K562 (cell line): Measurements from ENCODE around the gene KLHL18. TPM values are rescaled to one million over a fixed set of nuclear protein-coding genes. Genes with fewer than 3 reads are reported as not detected.

ENCODE experiments used
- ATAC-seq: fragments of 200-7000 bp; cut with Tn5 transposase; 3 replicates; pipeline ENCODE4 v1.9.1; 2020; ENCODE audit warnings: moderate library complexity
- BruUV-seq: library from RNA; stranded (reverse); fragments of 400-500 nt; replicated peaks from 2 replicates; lab custom pipeline; 2021; lab: Mats Ljungman, UMichigan
- CTCF ChIA-PET: fragments of 300-600 bp; formaldehyde crosslinking; extraction: SDS; loops from one replicate; lab custom pipeline; 2021; ENCODE audit warnings: low intra/inter-chr PET ratio; lab: Yijun Ruan, JAX
- POLR2A ChIA-PET: fragments of 300-600, 350-650 bp; sonication (Branson Sonifier 250); formaldehyde crosslinking; extraction: SDS; loops from one replicate; lab custom pipeline; 2021; ENCODE audit warnings: antibody characterized with exemption, inconsistent platforms; lab: Yijun Ruan, JAX
- DNase-seq, 4 experiments: peaks; one replicate each; pipeline versions ENCODE4 v3.0.0 to v3.0.0-alpha.2; 2011 to 2018; ENCODE audit warnings: low spot score in 3 of 4, mixed read lengths in 3 of 4; ENCODE audit errors: extremely low read depth in 1 of 4
- FAIRE-seq: peaks from 2 replicates; lab custom pipeline; 2011; peaks lifted over from hg19 to GRCh38; lab: Jason Lieb, UNC
- H2AFZ ChIP-seq: 2 replicates; pipeline ENCODE4 v1.6.0; 2011; ENCODE audit warnings: low read depth, low read length, control low read depth, inconsistent platforms
- H3K27ac ChIP-seq: fragments of 200-600 bp; 3 replicates; pipeline ENCODE4 v1.8.0; 2011; ENCODE audit warnings: low read depth, mild to moderate bottlenecking, control low read depth, inconsistent platforms, low read length, moderate library complexity, mixed read lengths; ENCODE audit errors: extremely low read depth
- H3K27me3 ChIP-seq, 2 experiments: fragments of 300-600 bp in 1 of 2; 2 replicates in 1 of 2; 3 replicates in 1 of 2; pipeline versions ENCODE4 v1.6.0 to v1.8.0; 2011; ENCODE audit warnings: inconsistent platforms in 2 of 2, low read length in 2 of 2, mild to moderate bottlenecking in 1 of 2, mixed read lengths in 1 of 2, moderate library complexity in 1 of 2; ENCODE audit not compliant: control insufficient read depth in 2 of 2, insufficient read depth in 2 of 2
- H3K36me3 ChIP-seq: fragments of 300-600 bp; 3 replicates; pipeline ENCODE4 v1.8.0; 2011; ENCODE audit warnings: mild to moderate bottlenecking, low read length, inconsistent platforms; ENCODE audit not compliant: control insufficient read depth, insufficient read depth
- H3K4me1 ChIP-seq, 2 experiments: fragments of 200-600 bp in 1 of 2; replicated peaks in 1 of 2; 2 replicates in 1 of 2; 3 replicates in 1 of 2; pipeline versions ENCODE4 v1.5.1 to v1.8.0; 2011; ENCODE audit warnings: inconsistent platforms in 2 of 2, low read length in 2 of 2, mild to moderate bottlenecking in 1 of 2, mixed read lengths in 1 of 2, moderate library complexity in 1 of 2; ENCODE audit not compliant: control insufficient read depth in 2 of 2, insufficient read depth in 2 of 2
- H3K4me2 ChIP-seq: 2 replicates; pipeline ENCODE4 v1.6.1; 2011; ENCODE audit warnings: low read length, control low read depth, inconsistent platforms, mixed read lengths; ENCODE audit not compliant: insufficient read depth
- H3K4me3 ChIP-seq: fragments of 200-600 bp; sonication (generic), shearing (Covaris generic); 2 replicates; pipeline ENCODE4 v1.5.1; 2016; ENCODE audit warnings: control low read depth, inconsistent platforms
- H3K79me2 ChIP-seq: fragments of 200-600 bp; 3 replicates; pipeline ENCODE4 v1.8.0; 2011; ENCODE audit warnings: low read length, inconsistent platforms; ENCODE audit not compliant: control insufficient read depth, insufficient read depth
- H3K9ac ChIP-seq, 2 experiments: 2 replicates each; pipeline versions ENCODE4 v1.6.0 to v1.6.1; 2011; ENCODE audit warnings: low read depth in 2 of 2, low read length in 2 of 2, control low read depth in 1 of 2, inconsistent platforms in 1 of 2, mild to moderate bottlenecking in 1 of 2, mixed read lengths in 1 of 2; ENCODE audit not compliant: insufficient read depth in 1 of 2
- H3K9me1 ChIP-seq: one replicate; pipeline ENCODE4 v1.6.0; 2011; ENCODE audit warnings: inconsistent platforms, mild to moderate bottlenecking, low read length, moderate library complexity; ENCODE audit not compliant: control insufficient read depth, insufficient read depth
- H3K9me3 ChIP-seq: replicated peaks from 2 replicates; pipeline ENCODE4 v1.5.1; 2011; ENCODE audit warnings: low read depth, low read length, inconsistent platforms; ENCODE audit not compliant: control insufficient read depth, insufficient read depth
- H4K20me1 ChIP-seq: replicated peaks from 2 replicates; pipeline ENCODE4 v1.6.1; 2011; ENCODE audit warnings: low read length, inconsistent platforms, mixed read lengths; ENCODE audit not compliant: control insufficient read depth, insufficient read depth
- FOXM1 ChIP-seq, 2 experiments: fragments of 450-650 bp in 1 of 2; sonication (generic) in 1 of 2; formaldehyde crosslinking in 1 of 2; IDR thresholded peaks; 2 replicates each; pipeline versions ENCODE4 v1.6.1 to v1.9.0; 2017 to 2022; ENCODE audit warnings: low read depth in 2 of 2, mild to moderate bottlenecking in 2 of 2, missing genetic modification reagents in 1 of 2, moderate library complexity in 1 of 2
- PHB ChIP-seq: fragments of 250-450 bp; sonication (Bioruptor Pico); IDR thresholded peaks from 2 replicates; pipeline ENCODE4 v1.5.0; 2021
- SPI1 ChIP-seq: IDR thresholded peaks from 2 replicates; pipeline ENCODE4 v1.6.1; 2011; ENCODE audit warnings: low read depth, low read length, control low read depth, borderline replicate concordance
- THRAP3 ChIP-seq: fragments of 450-650 bp; IDR thresholded peaks from 2 replicates; pipeline ENCODE4 v1.6.1; 2016; ENCODE audit warnings: mild to moderate bottlenecking, inconsistent platforms, borderline replicate concordance
- XRCC3 ChIP-seq: fragments of 450-650 bp; IDR thresholded peaks from 2 replicates; pipeline ENCODE4 v1.6.1; 2017; ENCODE audit warnings: mild to moderate bottlenecking, moderate library complexity
- ZFX ChIP-seq: sonication (generic); formaldehyde crosslinking; IDR thresholded peaks from 2 replicates; pipeline ENCODE4 v1.8.0; 2022; ENCODE audit warnings: mild to moderate bottlenecking, missing genetic modification reagents, moderate library complexity
- ZNF124 ChIP-seq: sonication (generic); formaldehyde crosslinking; IDR thresholded peaks from 2 replicates; pipeline ENCODE4 v1.8.1; 2022; ENCODE audit warnings: missing genetic modification reagents
- WGBS: fragments of 100-300 bp; shearing (Covaris generic); methylation state at CpG from one replicate; pipeline ENCODE4 v1.1.6; 2016; ENCODE audit warnings: low coverage, mixed read lengths; ENCODE audit not compliant: insufficient coverage; ENCODE audit errors: missing lambda C conversion rate; 5-methylcytosine and 5-hydroxymethylcytosine counted together
- in situ Hi-C: fragments of 300-500 bp; cut with MboI; formaldehyde crosslinking; loops from 4 replicates; pipeline ENCODE4 v1.15.0; 2018; ENCODE audit warnings: inconsistent platforms, mixed read lengths
- intact Hi-C: fragments of 100-400 bp; cut with micrococcal nuclease; formaldehyde crosslinking; loops from 2 replicates; pipeline ENCODE4 v1.14.2; 2022
- polyA plus RNA-seq, 8 experiments: library from polyadenylated mRNA; depleted of rRNA in 4 of 8; stranded (reverse) in 5 of 8; unstranded in 3 of 8; fragments of >200 nt; fragmentation: Nextera tagmentation in 2 of 8; fragmentation: Illumina TruSeq in 1 of 8; extraction: Ambion mirVana in 2 of 8; extraction: Trizol in 1 of 8; gene quantifications; 2 replicates each; pipeline versions ENCODE4 v1.2.1 to v1.2.3, GENCODE V29; 2011 to 2014; ENCODE audit warnings: inconsistent platforms in 1 of 8, missing spikeins in 1 of 8
- total RNA-seq, 7 experiments: library from RNA; depleted of rRNA in 6 of 7; stranded (reverse); fragments of >200 nt in 6 of 7; fragmentation: Illumina TruSeq in 2 of 7; extraction: Trizol in 2 of 7; gene quantifications; 2 replicates each; pipeline versions ENCODE4 v1.2.1 to v1.2.3, GENCODE V29; 2011 to 2021; ENCODE audit warnings: low replicate concordance in 1 of 7
- TF ChIP-seq, protein P1 (sequence below), 2 experiments: fragments of 450-650 bp; IDR thresholded peaks; 2 replicates each; pipeline ENCODE4 v1.6.1; 2016; ENCODE audit warnings: mild to moderate bottlenecking in 2 of 2, borderline replicate concordance in 1 of 2, low read depth in 1 of 2, moderate library complexity in 1 of 2

KLHL18 gene
- total and polyA plus RNA-seq, 9 of the 15 experiments (the other 6 are each of a cell fraction or from before 2014, with no cell fraction given) = 26.7 to 97.5 (median 48.7) TPM

DNA sequence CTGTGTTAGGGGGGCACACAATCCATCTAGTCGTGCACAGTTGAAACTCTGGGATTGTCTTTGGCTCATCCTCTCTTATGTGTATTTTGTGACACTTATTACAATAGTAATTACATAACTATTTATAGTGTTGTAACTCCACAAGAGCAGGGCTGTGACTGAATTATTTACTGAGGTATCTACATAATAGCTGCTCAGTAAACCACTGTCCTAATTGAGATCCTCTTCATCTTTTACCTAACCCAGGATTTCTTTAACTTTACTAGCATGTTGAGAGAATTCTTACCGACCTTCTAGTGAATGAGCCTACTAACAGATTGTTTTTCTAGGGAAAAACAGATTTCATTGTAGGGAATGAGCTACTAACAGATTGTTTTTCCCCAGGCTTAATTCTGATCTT lies 11.1 kb downstream of the KLHL18 start:
- H3K4me1 ChIP-seq = peaks cover 2 to 40% of the 10 kb centered on the region in 2 experiments; a peak in 3 of 5 replicates
- WGBS = 66% methylated on average over 2 of the region's 2 CpGs
- H3K4me3 ChIP-seq = no peak overlapping the region
- H3K27me3 ChIP-seq = no peaks in the 10 kb centered on the region
- POLR2A ChIA-PET = interaction anchor here (1.0 to 5.6 kb wide), 10 partner anchors 9 to 532 kb away, joined by 3 to 42 read pairs (median 6); partner anchors contain the start of genes KIF9, KLHL18 and SETD2
- H3K79me2 ChIP-seq = peaks cover 92% of the 10 kb centered on the region
- ATAC-seq = no peak
- in situ Hi-C loops = no loop called here
- BruUV-seq = no TSS peak
- CTCF ChIA-PET = no interaction called here
- H2AFZ ChIP-seq = no peak overlapping the region
- TF ChIP-seq ZNF124 = no peak
- no peak for TF ChIP-seq PHB
- TF ChIP-seq FOXM1 (IDR thresholded peaks at IDR 0.05; ENCODE audit: low read depth) = no peak
- TF ChIP-seq FOXM1 (CRISPR knock-in tag; IDR thresholded peaks at IDR 0.05; ENCODE audit: low read depth) = no peak
- TF ChIP-seq THRAP3 = no peak
- TF ChIP-seq SPI1 = no peak
- TF ChIP-seq, protein P1, sequence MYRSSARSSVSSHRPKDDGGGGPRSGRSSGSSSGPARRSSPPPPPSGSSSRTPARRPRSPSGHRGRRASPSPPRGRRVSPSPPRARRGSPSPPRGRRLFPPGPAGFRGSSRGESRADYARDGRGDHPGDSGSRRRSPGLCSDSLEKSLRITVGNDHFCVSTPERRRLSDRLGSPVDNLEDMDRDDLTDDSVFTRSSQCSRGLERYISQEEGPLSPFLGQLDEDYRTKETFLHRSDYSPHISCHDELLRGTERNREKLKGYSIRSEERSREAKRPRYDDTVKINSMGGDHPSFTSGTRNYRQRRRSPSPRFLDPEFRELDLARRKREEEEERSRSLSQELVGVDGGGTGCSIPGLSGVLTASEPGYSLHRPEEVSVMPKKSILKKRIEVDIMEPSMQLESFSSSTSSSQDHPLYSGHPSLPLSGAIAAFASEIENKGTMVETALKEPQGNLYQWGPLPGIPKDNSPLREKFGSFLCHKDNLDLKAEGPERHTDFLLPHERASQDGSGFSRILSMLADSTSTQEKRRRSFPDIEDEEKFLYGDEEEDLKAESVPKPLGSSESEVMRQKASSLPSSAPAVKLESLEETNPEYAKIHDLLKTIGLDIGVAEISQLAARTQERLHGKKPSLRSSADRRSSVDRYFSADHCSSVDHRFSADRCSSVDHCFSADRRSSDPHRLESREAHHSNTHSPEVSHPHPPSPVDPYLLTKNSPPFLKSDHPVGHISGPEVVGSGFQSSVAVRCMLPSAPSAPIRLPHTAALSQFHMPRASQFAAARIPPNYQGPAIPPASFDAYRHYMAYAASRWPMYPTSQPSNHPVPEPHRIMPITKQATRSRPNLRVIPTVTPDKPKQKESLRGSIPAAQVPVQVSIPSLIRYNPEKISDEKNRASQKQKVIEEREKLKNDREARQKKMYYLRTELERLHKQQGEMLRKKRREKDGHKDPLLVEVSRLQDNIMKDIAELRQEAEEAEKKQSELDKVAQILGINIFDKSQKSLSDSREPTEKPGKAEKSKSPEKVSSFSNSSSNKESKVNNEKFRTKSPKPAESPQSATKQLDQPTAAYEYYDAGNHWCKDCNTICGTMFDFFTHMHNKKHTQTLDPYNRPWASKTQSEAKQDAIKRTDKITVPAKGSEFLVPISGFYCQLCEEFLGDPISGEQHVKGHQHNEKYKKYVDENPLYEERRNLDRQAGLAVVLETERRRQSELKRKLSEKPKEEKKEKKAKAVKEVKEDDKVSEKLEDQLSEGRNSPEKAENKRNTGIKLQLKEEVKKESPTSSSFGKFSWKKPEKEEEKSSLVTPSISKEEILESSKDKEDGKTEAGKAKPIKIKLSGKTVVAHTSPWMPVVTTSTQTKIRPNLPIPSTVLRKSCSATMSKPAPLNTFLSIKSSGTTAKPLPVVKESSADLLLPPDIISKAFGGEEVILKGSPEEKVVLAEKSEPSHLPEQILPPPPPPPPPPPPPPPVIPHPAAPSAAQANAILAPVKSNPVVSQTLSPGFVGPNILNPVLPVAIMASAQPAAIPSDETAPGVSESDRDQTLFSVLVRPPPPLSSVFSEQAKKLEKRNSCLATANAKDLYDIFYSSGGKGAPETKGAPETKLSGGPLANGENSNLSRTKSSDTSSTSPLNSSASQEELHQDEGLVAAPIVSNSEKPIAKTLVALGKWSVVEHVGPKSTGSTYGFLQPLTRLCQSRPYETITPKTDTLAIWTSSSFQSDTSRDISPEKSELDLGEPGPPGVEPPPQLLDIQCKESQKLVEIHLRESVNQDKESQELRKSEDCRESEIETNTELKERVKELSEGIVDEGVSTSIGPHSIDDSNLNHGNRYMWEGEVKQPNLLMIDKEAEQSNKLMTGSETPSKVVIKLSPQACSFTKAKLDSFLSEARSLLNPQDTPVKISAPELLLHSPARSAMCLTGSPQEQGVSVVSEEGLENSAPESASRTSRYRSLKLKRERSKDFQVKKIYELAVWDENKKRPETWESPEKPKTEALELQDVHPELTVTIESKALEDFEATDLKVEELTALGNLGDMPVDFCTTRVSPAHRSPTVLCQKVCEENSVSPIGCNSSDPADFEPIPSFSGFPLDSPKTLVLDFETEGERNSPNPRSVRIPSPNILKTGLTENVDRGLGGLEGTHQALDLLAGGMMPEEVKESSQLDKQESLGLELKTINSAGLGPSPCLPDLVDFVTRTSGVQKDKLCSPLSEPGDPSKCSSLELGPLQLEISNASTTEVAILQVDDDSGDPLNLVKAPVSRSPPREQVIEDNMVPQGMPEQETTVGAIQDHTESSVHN (IDR thresholded peaks at IDR 0.05; ENCODE audit: borderline replicate concordance in 1 of 2, low read depth in 1 of 2) = no peak
- no peak for TF ChIP-seq XRCC3
- no peak for TF ChIP-seq ZFX (CRISPR knock-in tag)
- no peaks in the 10 kb centered on the region for H4K20me1 ChIP-seq
- H3K36me3 ChIP-seq = peaks cover 64% of the 10 kb centered on the region
- H3K9ac ChIP-seq = peak overlapping the region; percentile 3 to 15; a peak in 1 of 4 replicates
- no peak for FAIRE-seq
- no peak overlapping the region for H3K4me2 ChIP-seq
- no peaks in the 10 kb centered on the region for H3K9me3 ChIP-seq
- H3K9me1 ChIP-seq = no peaks in the 10 kb centered on the region
- intact Hi-C loops = no loop called here
- DNase-seq = no peak
- H3K27ac ChIP-seq = no peak overlapping the region
